NCI-H1105 (cell line): Measurements from ENCODE around the gene PMS1.
"Not testable (repeated sequence)": the region's sequence is repeated elsewhere in the genome, so short reads cannot be mapped to it uniquely, and the experiment has no call there.

Experiments used
- DNase-seq: peaks from one replicate; lab custom pipeline; 2025; lab: John Stamatoyannopoulos, UW

The PMS1 gene

DNA sequence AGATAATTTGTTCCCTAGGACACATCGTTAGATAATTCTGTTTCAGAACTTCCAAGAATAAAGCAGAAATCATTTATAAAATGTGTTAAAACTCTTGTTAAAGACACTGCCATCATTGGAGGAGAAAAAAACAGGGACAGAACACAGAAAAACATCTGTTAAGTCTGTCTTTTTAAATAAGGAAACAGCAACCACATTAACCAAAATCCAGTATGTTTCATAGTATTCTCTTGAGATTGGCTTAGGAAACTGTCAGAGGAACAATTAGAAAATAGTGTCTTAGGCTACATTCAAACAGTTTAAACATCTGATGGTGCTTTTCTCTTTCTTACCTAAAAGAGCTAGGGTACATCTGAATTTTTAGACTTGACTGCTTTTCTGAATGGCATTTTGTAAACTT, 81.6 kb downstream of the PMS1 start:
- DNase-seq = no peak

DNA sequence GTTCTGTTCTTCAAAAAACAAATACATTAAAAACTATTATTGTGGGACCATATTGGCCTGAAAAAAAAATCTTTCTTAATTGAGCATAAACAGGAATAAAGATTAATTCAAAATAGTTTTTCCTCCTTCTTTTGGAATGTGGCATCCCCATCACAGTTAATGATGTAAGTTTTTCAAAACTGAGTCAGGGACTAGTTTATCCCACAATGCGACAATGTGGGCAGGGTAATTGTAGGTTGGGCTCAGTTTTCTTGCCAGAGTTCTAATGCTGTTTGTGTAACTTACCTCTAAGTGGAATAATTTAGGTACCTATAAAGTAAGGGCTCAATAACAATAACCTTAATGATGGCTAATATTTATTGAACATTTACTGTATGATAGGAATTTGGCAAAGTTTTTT, 82.0 kb downstream of the PMS1 start:
- DNase-seq = no peak

DNA sequence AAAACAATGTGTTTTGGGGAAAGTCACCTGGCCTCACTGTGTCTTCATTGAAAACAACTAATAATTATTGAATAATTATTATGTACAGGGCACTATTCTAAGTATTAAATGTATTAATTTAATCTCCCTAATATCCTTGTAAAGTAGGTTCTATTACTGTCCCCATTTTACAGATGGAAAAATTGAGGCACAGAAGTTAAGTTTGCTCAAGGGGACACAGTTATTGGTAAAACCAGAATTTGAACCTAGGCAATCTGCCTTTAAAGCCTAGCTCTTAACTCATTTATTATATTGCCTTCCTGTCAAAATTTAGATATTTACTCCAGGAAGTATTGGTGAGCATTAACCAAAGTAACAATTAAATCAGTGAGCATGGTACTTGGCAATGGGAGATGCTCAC, 84.6 kb downstream of the PMS1 start:
- no peak for DNase-seq

DNA sequence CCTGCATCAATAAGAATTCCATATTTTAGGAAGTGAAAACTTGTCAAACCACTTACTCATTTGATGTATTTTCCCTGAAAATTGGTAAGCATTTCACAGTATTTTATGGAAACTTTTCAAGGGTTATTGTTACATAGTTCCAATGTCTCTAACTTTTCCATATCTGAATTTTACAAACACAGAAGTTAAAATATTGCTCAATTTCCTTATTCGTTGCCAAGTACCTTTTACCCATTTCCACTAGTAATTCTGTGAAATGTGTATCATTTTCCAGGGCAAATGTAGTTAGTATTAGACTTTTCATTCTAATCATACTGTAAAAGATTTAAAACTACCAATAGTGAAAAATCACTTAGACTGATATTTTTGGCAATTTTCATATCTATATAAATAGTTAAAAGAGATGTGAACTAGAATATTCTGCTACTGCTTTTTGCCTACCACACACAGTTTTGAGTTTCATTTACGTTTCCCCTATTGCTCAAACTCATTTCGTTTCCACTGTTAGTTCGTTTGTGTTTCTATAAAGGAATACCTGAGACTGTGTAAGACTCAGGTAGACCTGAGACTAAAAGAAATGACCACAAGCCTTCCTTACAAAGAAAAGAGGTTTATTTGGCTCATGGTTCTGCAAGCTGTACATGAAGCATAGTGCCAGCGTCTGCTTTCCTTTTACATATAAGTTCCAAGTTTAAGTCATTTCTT, 86.3 kb downstream of the PMS1 start:
- no peak for DNase-seq

DNA sequence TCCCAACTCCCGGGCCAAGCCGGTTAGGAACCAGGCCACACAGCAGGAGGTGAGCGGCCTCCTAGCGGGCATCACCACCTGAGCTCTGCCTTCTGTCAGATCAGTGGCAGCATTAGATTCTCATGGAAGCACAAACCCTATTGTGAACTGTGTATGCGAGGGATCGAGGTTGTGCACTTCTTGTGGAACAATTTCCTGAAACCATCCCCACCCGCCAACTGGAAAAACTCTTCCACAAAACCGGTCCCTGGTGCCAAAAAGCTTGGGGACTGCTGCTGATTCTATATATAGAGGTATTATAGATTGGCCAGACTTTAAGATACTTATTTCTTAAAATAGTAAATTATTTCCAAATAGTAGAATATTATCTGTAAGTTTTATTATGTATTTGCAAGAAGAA, 89.4 kb downstream of the PMS1 start:
- DNase-seq = no peak

DNA sequence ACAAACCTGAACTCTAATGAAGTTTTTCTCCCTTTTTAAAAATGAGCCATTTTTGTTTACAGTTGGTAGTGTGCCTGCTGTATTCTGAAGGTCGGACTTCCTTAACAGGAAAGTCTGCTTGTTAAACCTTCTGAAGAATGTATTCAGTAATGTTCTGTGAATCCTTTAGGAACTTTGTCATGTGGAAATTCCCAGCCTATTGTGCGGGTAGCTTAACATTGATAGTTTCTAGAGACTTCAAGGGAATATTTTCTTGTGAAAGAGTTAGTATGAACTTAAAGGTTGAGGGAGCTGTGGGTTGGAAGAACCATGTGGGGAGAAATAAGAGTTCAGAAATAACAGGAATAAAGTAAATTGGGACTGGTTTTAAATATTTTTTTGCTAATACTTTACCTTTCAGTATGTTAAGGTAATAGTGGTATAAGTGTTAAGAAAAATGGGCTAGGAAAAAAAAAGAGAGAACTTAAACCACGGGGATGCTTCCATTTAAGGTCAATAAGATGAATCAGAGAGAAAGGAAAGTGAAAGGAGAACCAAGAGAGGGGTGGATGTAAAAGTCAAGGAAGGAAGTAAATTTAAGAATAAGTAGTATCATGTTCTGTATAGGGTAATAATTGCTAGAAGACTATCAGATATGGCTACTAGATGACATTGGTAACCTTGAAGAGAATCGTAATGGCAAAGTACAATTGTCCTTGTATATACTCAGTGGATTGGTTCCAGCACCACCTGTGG, 90.5 kb downstream of the PMS1 start:
- DNase-seq = no peak

DNA sequence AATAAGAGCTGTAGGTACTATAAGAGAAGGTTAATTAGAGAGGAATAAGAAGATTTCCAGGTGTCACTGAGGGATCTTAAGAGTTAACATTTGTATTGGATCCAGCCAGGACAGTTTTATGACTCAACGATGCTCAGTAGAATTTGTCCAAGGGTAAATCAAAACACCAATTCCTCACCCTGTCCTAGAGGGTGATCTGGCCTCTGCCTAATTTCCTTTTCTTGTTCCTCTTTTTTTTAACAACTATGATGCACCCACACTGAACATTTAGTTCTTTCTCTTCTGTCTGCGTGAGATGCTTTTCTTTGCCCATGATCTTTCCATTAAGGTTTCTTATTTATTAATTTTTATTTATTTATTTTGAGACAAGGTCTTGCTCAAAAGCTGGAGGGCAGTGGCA, 92.0 kb downstream of the PMS1 start:
- DNase-seq = no peak

DNA sequence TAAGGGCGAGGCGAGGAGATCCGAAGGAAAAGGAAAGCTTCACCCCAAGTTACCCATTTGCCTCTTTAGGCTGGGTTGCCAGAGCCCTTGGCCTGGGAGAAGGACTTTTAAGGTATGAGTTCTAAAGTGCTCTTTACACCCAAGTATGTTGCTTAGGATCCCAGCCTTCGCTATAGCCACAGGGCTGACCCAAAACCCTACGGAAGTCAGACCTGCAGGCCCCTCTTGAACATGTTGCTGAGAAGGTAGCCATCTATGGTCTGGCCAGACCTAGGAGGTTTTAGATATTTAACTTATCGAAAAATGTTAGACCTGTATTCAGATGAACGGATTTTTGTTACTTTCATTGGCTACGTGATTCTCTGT, 95.4 kb downstream of the PMS1 start:
- no peak for DNase-seq

DNA sequence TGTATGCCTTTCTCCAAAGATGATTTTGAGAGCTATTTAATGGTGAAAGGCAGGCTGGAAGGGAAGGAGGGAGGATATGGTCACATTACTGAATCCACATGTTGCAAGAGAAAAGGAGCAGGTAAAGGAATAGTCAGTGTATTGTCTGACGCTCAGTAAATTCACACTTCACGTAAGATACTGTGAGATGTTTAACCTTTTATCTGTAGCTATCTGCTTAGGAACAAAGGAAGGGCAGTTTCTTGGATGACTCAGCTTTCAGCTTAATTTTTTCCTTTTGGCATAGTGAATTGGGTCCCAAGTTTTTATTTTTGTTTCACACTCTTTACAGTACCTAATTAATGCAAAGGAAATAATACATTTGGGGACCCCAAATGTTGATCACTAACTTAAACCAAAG, 96.2 kb downstream of the PMS1 start:
- no peak for DNase-seq

DNA sequence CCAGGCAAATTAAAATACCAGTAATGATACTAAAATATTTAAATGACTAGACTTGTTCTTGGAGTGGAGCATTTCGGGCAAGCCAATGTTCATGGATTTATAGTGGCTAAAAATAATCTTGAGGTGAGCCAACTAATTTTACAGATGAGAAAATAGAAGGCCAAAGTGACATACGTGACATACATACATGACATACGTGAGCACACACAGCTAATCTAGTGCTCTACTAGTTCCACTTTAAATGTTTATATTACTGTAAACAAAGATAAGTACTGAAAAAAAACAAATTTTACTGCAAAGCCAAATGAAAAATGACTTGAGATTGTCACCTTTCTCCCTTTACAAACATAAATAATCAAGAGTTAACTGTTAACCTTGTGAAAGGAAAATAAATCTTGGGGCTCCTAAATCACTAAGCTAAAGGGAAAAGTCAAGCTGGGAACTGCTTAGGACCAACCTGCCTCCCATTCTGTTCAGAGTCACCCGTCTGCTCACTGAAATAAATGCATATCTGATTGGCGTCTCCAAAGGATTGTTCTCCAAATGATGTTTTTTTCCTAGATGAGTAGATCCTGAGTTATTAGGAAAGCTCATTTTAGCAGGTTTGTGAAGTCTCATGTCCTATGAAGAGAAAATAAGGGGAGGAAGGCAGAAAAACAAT, 96.7 kb downstream of the PMS1 start:
- no peak for DNase-seq

DNA sequence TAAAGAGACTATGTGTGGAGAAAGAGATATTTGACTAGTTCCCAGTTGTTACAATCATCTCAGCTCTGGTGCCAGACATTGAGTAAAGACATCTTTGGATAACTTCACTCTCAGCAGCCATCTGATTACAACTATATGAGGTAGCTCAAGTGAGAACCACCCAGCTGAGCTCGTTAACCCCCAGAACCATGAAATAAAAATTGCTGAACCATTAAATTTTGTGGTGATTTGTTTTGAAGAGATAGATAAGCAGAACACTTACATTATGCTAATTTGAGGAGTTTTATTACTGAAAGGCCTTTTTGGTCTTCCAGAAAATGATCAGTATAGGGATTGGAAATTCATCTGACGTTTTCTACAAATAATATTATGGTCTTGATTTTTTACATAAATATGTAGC, 101.1 kb downstream of the PMS1 start:
- DNase-seq = no peak

DNA sequence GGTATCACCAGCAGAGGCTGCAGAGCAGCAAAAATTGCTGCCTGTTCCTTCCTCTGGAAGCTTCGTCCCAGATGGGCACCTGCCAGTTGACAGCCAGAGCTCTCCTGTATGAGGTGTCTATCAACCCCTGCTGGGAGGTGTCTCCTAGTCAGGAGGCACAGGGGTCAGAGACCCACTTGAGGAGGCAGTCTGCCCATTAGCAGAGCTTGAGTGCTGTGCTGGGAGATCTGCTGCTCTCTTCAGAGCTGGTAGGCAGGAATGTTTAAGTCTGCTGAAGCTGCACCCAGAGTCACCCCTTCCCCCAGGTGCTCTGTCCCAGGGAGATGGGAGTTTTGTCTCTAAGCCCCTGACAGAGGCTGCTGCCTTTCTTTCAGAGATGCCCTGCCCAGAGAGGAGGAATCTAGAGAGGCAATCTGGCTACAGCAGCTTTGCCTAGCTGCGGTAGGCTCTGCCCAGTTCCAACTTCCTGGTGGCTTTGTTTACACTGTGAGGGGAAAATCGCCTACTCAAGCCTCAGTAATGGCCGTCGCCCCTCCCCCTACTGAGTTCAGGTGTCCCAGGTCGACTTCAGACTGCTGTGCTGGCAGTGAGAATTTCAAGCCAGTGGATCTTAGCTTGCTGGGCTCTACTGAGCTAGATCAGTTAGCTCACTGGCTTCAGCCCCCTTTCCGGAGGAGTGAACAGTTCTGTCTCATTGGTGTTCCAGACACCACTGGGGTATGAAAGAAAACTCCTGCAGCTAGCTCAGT, 108.5 kb downstream of the PMS1 start:
- not testable (repeated sequence) for DNase-seq

DNA sequence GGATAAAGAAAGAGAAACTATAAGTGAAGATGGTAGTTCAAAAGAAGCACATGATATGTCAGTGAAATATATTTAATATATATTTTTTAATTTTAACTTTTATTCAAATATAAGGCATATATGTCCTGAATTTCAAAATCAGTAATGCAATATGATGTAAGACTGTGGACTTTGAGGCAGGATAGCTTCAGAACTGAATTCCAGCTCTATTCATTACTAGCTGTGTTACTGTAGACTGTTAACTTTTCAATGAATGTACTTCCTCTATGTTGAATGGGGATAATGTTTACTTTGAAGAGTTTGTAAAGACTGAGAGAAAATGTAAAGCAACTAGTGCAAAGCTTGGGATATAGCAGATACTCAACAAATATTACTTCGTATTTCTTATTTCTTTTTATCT, 112.6 kb downstream of the PMS1 start:
- DNase-seq = no peak

DNA sequence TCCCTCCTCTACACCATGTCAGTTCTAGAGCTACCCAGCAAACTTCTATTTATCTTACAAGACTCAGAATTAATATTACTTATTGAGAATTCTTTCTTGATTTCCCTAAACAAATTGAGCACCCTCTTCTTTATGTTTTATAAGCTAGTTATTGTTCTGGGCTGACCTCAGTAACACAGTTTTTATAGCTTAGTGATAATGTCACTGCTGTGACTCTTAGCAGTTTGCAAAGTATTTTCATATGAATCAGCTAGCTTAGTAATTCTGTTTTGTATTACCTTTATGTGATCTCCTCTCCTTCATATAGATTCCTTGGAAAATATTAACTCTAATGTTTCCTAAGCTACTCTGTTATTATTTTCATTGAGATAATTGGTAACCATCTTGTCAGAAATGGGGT, 114.9 kb downstream of the PMS1 start:
- DNase-seq = no peak

DNA sequence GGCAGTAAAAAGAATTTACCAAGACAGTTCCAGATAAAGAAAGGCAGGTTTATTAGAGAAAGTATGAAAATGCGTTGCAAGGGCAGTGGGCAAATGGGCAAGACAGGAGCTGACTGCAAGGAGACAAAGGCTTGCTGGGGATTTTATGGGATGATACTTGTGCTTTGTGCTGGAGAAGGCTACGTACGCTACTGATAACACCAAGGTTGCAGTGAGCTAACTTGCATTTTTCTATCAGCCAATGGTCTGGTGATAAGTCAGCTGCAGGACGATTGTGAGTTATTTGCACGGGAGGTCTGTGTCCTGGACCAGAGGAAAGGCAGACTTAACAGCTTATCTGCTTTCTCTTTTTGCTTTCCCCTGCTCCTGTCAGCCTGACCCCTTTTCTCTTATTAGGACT, 116.5 kb downstream of the PMS1 start:
- no peak for DNase-seq

DNA sequence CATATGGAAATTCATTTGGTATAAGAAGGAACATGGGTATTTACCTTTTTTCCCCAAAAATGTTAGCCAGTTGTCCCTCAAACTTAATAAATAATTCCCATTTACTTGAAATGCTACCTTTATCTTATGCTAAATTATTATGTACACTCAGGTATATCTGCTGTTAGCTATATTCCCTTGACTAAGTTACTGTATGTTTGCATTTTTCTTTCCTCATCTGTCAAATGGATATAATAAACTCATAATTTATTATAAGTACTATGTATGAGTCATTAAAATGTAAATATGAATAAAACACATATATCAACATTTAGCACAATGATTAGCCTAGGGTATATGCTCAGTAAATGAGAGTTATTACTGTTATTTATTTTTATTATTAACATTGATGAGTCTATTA, 117.4 kb downstream of the PMS1 start:
- DNase-seq = no peak

DNA sequence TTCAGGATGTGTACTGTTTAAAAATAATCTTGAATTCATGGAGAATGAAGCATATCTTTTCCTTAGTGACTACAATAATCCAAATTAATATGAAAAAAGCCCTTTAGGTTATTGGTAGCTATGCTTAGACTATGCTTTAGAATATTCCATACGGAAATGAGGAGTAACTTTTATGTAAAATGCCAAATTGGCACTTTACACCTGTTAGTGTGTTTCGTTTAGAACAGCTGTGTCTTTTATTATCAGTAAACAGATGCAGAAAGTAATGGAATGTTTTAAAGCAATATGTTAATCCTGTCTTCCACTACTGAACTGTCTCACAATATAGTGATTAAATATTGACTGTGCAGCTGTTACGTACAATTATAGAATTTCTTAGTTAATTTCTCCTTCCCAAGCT, 129.6 kb downstream of the PMS1 start:
- no peak for DNase-seq

DNA sequence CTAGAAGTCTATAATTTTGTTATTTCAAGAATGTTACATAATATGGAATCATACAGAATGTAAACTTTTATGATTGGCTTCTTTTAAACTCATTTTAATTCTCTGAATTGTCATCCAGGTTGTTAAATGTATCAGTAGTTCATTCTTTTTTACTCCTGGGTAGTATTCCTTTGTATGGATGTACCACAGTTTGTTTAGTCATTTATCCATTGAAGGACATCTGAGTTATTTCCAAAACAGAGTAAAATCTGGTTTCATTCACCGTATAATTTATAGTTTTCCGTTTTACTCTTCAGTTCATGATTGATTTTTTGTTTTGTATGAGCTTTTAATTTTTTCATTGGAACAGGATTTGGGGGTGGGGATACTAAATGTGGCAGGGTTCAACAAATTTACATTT, 132.4 kb downstream of the PMS1 start:
- no peak for DNase-seq
